ENCODE measurements around the gene FHOD3.

FHOD3 gene

DNA sequence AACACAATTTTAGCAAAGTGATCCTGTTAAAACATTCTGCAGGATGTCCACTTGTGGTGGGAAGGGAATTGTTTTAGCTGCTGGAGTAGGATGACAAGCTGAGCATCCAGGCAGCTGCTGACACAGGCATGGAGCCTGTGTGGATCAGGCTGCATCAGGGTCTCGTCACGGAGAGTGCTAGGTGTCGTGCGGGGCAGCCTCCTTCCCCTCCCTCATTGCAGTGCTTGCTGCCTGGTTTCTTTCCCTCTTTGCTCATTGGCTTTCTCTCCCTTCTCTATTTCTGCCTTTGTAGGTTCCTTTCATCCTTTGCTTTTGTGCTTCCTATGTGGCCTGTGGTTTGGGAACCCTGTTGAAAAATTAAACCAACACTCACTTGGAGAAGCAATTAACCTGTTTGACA, 358.4 kb downstream of the FHOD3 start:
- no peak for DNase-seq (ENCODE audit: insufficient read length, low spot score)
- TF ChIP-seq TAF1 (IDR thresholded peaks at IDR 0.05; ENCODE audit: low read depth, low read length) (no peak), SPI1 (IDR thresholded peaks at IDR 0.05; ENCODE audit: low read depth, low read length) (no peak), POLR2A (IDR thresholded peaks at IDR 0.05; ENCODE audit: low read depth, low read length) (no peak), POLR2AphosphoS5 (IDR thresholded peaks at IDR 0.05; ENCODE audit: low read depth, low read length) (no peak), POU2F2 (IDR thresholded peaks at IDR 0.05; ENCODE audit: low read depth, low read length) (no peak), PAX5 (IDR thresholded peaks at IDR 0.05; ENCODE audit: insufficient read depth, low read length, severe bottlenecking) (no peak)
- no peak for FAIRE-seq

- DNase-seq (ENCODE audit: insufficient read length, low spot score) (no peak), FAIRE-seq (no peak)
- no peak for TF ChIP-seq POU2F2 (IDR thresholded peaks at IDR 0.05; ENCODE audit: low read depth, low read length)
- no peak for TF ChIP-seq PAX5 (IDR thresholded peaks at IDR 0.05; ENCODE audit: insufficient read depth, low read length, severe bottlenecking)
- TF ChIP-seq POLR2AphosphoS5 (IDR thresholded peaks at IDR 0.05; ENCODE audit: low read depth, low read length): no peak
- TF ChIP-seq TAF1 (IDR thresholded peaks at IDR 0.05; ENCODE audit: low read depth, low read length): no peak
- no peak for TF ChIP-seq SPI1 (IDR thresholded peaks at IDR 0.05; ENCODE audit: low read depth, low read length)
- no peak for TF ChIP-seq POLR2A (IDR thresholded peaks at IDR 0.05; ENCODE audit: low read depth, low read length)
Measured at GRCh38 chr18:36658611-36659010, 361.1 kb downstream of the FHOD3 start.

DNA sequence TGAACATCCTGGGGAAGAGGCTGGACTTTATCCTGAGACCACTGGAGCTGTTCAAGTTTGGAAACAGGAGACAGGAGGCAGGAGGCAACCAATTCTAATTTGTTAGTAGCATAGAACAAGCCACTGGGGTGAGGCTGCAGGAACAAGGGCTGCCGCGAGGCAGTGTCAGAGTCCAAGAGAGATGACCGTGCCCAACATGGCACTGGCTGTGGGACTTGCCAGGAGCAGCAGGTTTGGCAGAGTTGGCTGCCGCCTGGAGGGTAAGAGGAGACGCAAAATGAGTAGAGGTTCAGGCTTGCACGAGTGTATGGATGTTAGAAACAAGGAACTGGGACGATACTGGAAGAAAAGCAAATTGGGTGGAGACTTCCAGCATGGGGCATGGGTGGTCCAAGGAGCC, 362.8 kb downstream of the FHOD3 start:
- no peak for TF ChIP-seq POLR2AphosphoS5 (IDR thresholded peaks at IDR 0.05; ENCODE audit: low read depth, low read length)
- TF ChIP-seq TAF1 (IDR thresholded peaks at IDR 0.05; ENCODE audit: low read depth, low read length): no peak
- no peak for TF ChIP-seq PAX5 (IDR thresholded peaks at IDR 0.05; ENCODE audit: insufficient read depth, low read length, severe bottlenecking)
- no peak for FAIRE-seq

DNA sequence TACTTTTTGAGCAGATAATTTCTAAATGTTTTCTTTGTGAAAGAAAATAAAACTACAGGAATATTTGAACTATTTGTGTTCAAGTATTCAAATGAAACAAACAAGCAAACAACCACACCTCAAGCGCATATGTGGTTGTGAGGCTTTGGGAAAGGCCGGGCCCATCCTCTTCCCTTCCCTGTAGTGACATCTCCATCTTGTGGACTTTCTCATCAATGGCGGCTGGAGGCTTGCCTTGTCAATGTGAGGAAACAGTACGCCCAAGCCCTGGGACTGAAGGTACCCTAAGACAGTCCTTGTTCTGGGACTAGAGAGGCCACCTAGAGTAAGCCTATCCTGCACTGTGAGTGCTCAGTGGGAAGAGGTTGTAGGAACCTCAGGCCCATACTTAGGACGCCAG, 364.5 kb downstream of the FHOD3 start:
- no peak for FAIRE-seq
- DNase-seq (ENCODE audit: insufficient read length, low spot score): no peak
- TF ChIP-seq PAX5 (IDR thresholded peaks at IDR 0.05; ENCODE audit: insufficient read depth, low read length, severe bottlenecking) (no peak), SPI1 (IDR thresholded peaks at IDR 0.05; ENCODE audit: low read depth, low read length) (no peak), POLR2AphosphoS5 (IDR thresholded peaks at IDR 0.05; ENCODE audit: low read depth, low read length) (no peak), POLR2A (IDR thresholded peaks at IDR 0.05; ENCODE audit: low read depth, low read length) (no peak), TAF1 (IDR thresholded peaks at IDR 0.05; ENCODE audit: low read depth, low read length) (no peak), POU2F2 (IDR thresholded peaks at IDR 0.05; ENCODE audit: low read depth, low read length) (no peak)

More for the DNA sequence above, 362.8 kb downstream of the FHOD3 start:
- no peak for DNase-seq (ENCODE audit: insufficient read length, low spot score)

- FAIRE-seq (no peak), DNase-seq (ENCODE audit: insufficient read length, low spot score) (no peak)
- TF ChIP-seq POLR2AphosphoS5 (IDR thresholded peaks at IDR 0.05; ENCODE audit: low read depth, low read length) (no peak), POLR2A (IDR thresholded peaks at IDR 0.05; ENCODE audit: low read depth, low read length) (no peak), TAF1 (IDR thresholded peaks at IDR 0.05; ENCODE audit: low read depth, low read length) (no peak), POU2F2 (IDR thresholded peaks at IDR 0.05; ENCODE audit: low read depth, low read length) (no peak), PAX5 (IDR thresholded peaks at IDR 0.05; ENCODE audit: insufficient read depth, low read length, severe bottlenecking) (no peak), SPI1 (IDR thresholded peaks at IDR 0.05; ENCODE audit: low read depth, low read length) (no peak)
Measured at GRCh38 chr18:36663312-36663711, 365.8 kb downstream of the FHOD3 start.

DNA sequence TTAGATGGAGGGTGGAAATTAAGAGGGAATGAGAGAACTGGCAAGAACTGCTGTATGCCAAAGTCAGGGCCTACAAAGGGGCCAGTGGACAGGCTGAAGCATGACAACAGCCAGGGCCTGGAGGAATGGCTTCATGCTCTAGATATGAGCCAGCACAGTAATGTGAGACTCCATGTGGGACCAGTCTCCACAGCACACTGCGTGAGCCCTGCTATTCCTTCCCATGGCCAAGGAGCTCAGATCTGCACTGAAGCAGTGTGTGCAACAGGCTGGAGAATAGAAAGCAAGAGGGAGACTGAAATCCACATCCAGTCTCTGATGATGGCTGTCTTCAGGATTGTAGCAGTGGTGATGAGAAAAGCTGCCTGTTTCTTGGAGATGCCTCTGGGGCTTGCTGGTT, 368.4 kb downstream of the FHOD3 start:
- DNase-seq (ENCODE audit: insufficient read length, low spot score) (no peak), FAIRE-seq (no peak)
- TF ChIP-seq POLR2A (IDR thresholded peaks at IDR 0.05; ENCODE audit: low read depth, low read length): no peak
- no peak for TF ChIP-seq PAX5 (IDR thresholded peaks at IDR 0.05; ENCODE audit: insufficient read depth, low read length, severe bottlenecking)
- TF ChIP-seq POU2F2 (IDR thresholded peaks at IDR 0.05; ENCODE audit: low read depth, low read length): no peak
- TF ChIP-seq POLR2AphosphoS5 (IDR thresholded peaks at IDR 0.05; ENCODE audit: low read depth, low read length): no peak
- TF ChIP-seq TAF1 (IDR thresholded peaks at IDR 0.05; ENCODE audit: low read depth, low read length): no peak
- TF ChIP-seq SPI1 (IDR thresholded peaks at IDR 0.05; ENCODE audit: low read depth, low read length): no peak

GRCh38 chr18:36667811-36668210, 370.3 kb downstream of the FHOD3 start:
- DNase-seq (ENCODE audit: insufficient read length, low spot score) (no peak), FAIRE-seq (no peak)
- TF ChIP-seq POU2F2 (IDR thresholded peaks at IDR 0.05; ENCODE audit: low read depth, low read length) (no peak), PAX5 (IDR thresholded peaks at IDR 0.05; ENCODE audit: insufficient read depth, low read length, severe bottlenecking) (no peak), TAF1 (IDR thresholded peaks at IDR 0.05; ENCODE audit: low read depth, low read length) (no peak), POLR2AphosphoS5 (IDR thresholded peaks at IDR 0.05; ENCODE audit: low read depth, low read length) (no peak), SPI1 (IDR thresholded peaks at IDR 0.05; ENCODE audit: low read depth, low read length) (no peak), POLR2A (IDR thresholded peaks at IDR 0.05; ENCODE audit: low read depth, low read length) (no peak)

- DNase-seq (ENCODE audit: insufficient read length, low spot score) (no peak), FAIRE-seq (no peak)
- no peak for TF ChIP-seq TAF1 (IDR thresholded peaks at IDR 0.05; ENCODE audit: low read depth, low read length)
- no peak for TF ChIP-seq SPI1 (IDR thresholded peaks at IDR 0.05; ENCODE audit: low read depth, low read length)
- no peak for TF ChIP-seq PAX5 (IDR thresholded peaks at IDR 0.05; ENCODE audit: insufficient read depth, low read length, severe bottlenecking)
- TF ChIP-seq POLR2A (IDR thresholded peaks at IDR 0.05; ENCODE audit: low read depth, low read length): no peak
- no peak for TF ChIP-seq POU2F2 (IDR thresholded peaks at IDR 0.05; ENCODE audit: low read depth, low read length)
- TF ChIP-seq POLR2AphosphoS5 (IDR thresholded peaks at IDR 0.05; ENCODE audit: low read depth, low read length): no peak
Measured at GRCh38 chr18:36668349-36668748, 370.8 kb downstream of the FHOD3 start.

DNA sequence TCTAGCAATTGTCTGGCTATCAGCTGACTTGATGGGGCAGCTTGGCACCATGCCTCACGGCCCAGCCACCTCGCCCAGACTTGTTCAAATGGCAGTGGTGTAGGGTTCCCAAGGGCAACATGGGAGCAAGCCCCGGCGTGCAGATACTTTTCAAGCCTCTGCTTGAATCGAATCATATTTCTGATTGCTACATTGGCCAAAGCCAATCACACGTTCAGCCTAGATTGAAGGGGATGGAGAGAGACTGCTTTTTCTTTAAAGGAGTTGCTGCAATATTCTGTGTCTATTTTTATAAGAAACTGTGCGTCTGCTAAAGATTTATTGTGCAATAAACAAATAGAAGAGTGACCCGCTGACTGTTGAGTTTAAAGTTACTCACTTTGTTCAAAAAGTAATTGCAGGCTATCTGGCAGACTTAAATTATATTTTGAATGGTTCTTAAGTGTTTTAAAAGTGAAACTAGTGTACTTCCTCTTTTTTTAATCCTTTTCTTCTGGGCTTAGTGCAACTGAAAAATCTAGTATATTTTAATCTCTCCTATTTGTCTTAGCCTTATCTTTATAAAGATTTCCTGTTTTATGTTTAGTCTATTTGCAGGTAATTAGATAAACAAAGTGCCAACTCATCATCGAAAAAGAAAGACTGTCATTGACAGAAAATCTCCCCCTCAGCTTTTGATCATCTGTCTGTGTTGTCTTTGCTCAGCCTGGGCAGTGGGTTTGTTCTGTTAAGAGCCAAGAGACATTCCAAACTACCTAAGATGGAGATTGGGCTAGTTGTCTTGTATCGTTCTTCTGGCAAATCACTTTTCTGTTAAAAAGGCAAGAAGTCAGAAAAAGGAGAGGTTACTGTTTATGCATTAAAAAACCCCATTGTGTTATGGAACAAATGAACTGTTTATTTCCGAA, 375.2 kb downstream of the FHOD3 start:
- no peak for FAIRE-seq
- TF ChIP-seq SPI1 (IDR thresholded peaks at IDR 0.05; ENCODE audit: low read depth, low read length) (peak; percentile 42; the same call in 1 of the 2 replicates), POLR2A (IDR thresholded peaks at IDR 0.05; ENCODE audit: low read depth, low read length) (no peak), POU2F2 (IDR thresholded peaks at IDR 0.05; ENCODE audit: low read depth, low read length) (no peak), POLR2AphosphoS5 (IDR thresholded peaks at IDR 0.05; ENCODE audit: low read depth, low read length) (no peak), TAF1 (IDR thresholded peaks at IDR 0.05; ENCODE audit: low read depth, low read length) (no peak), PAX5 (IDR thresholded peaks at IDR 0.05; ENCODE audit: insufficient read depth, low read length, severe bottlenecking) (no peak)
- DNase-seq (ENCODE audit: insufficient read length, low spot score): no peak

Data from GM12891 (cell line).